Testis (tissue), 2 donors: ENCODE results near the gene CLIP2.

Experiments
- CTCF ChIP-seq, 3 experiments: fragments of 450-650 bp in 2 of 3; fragments of 200-600 bp in 1 of 3; sonication (generic) in 1 of 3; IDR thresholded peaks; one replicate each; pipeline ENCODE4 v1.5.1; 2016 to 2019; ENCODE audit warnings: antibody characterized with exemption in 3 of 3, mild to moderate bottlenecking in 2 of 3, moderate library complexity in 1 of 3
- POLR2A ChIP-seq: fragments of 450-650 bp; IDR thresholded peaks from one replicate; pipeline ENCODE4 v1.6.1; 2017; ENCODE audit warnings: antibody characterized with exemption, mild to moderate bottlenecking, moderate library complexity

GRCh38 chr7:74412603-74413002 lies 123.4 kb downstream of the CLIP2 start:
- TF ChIP-seq POLR2A, result no peak
- TF ChIP-seq CTCF (IDR thresholded peaks at IDR 0.05), result no peak
